Ascending aorta (tissue), 2 donors: ENCODE measurements around the gene SUSD2. TPM values are rescaled to one million over a fixed set of nuclear protein-coding genes. Genes with fewer than 3 reads are reported as not detected.
"Not testable (repeated sequence)": the region's sequence is repeated elsewhere in the genome, so short reads cannot be mapped to it uniquely, and the experiment has no call there.

Experiments used
- DNase-seq, 2 donors: peaks; one replicate each; pipeline ENCODE4 v3.0.0-alpha.2; 2019; ENCODE audit warnings: low spot score in 2 of 2
- H3K27ac ChIP-seq, 2 donors: fragments of 200-600 bp; sonication (generic); one replicate each; pipeline ENCODE4 v1.5.1; 2016 to 2017; ENCODE audit warnings: mild to moderate bottlenecking in 1 of 2
- H3K27me3 ChIP-seq: fragments of 200-600 bp; sonication (generic); one replicate; pipeline ENCODE4 v1.5.1; 2017
- H3K36me3 ChIP-seq, 2 donors: fragments of 200-600 bp; sonication (generic); one replicate each; pipeline ENCODE4 v1.5.1; 2016
- H3K4me1 ChIP-seq, 2 donors: fragments of 200-600 bp; sonication (generic); one replicate each; pipeline ENCODE4 v1.5.1; 2016 to 2017; ENCODE audit warnings: mild to moderate bottlenecking in 1 of 2
- H3K4me3 ChIP-seq, 2 donors: fragments of 200-600 bp; sonication (generic); one replicate each; pipeline ENCODE4 v1.5.1; 2016 to 2017; ENCODE audit warnings: mild to moderate bottlenecking in 1 of 2
- H3K9me3 ChIP-seq, 2 donors: fragments of 200-600 bp; sonication (generic); one replicate each; pipeline ENCODE4 v1.5.1; 2016
- CTCF ChIP-seq, 3 experiments: fragments of 200-600 bp in 2 of 3; fragments of 450-650 bp in 1 of 3; sonication (generic) in 2 of 3; IDR thresholded peaks; one replicate each; pipeline ENCODE4 v1.5.1; 2016 to 2019; ENCODE audit warnings: antibody characterized with exemption in 3 of 3, mild to moderate bottlenecking in 1 of 3, moderate library complexity in 1 of 3
- intact Hi-C: fragments of 100-400 bp; cut with DNase I; formaldehyde crosslinking; loops from one replicate; pipeline ENCODE4 v1.15.1; 2023
- total RNA-seq: library from RNA; depleted of rRNA; stranded (reverse); fragments of >200 nt; gene quantifications from one replicate; pipeline ENCODE4 v1.1.0, GENCODE V29; 2016

SUSD2 gene
- total RNA-seq, 1 donor from 2014 or later, result 51.0 TPM

GRCh38 chr22:24236656-24237055 lies 55.4 kb downstream of the SUSD2 start:
- DNase-seq, result no peak
- Histone ChIP-seq H3K4me3 (no peak overlapping the region), H3K9me3 (no peaks in the 10 kb centered on the region), H3K27ac (no peak overlapping the region), H3K27me3 (no peaks in the 10 kb centered on the region), H3K4me1 (no peaks in the 10 kb centered on the region), H3K36me3 (no peaks in the 10 kb centered on the region)
- no peak for TF ChIP-seq CTCF (IDR thresholded peaks at IDR 0.05)
- intact Hi-C loops, result no loop called here

GRCh38 chr22:24238101-24238694 lies 56.9 kb downstream of the SUSD2 start:
- H3K27me3 ChIP-seq, DNase-seq, H3K4me1 ChIP-seq, intact Hi-C loops, H3K9me3 ChIP-seq, H3K36me3 ChIP-seq, H3K4me3 ChIP-seq, H3K27ac ChIP-seq: not testable (repeated sequence)

Other genes starting within 250 kb of the SUSD2 start
- not detected for gene GSTT2B, start 220.3 kb upstream of the SUSD2 start, total RNA-seq
- gene DDTL, start 214.6 kb upstream of the SUSD2 start, total RNA-seq, result not detected
- 275 TPM for gene DDT, start 207.0 kb upstream of the SUSD2 start, total RNA-seq
- not detected for gene GSTT2, start 201.4 kb upstream of the SUSD2 start, total RNA-seq
- not detected for gene GSTT4, start 176.0 kb upstream of the SUSD2 start, total RNA-seq
- gene CABIN1, start 170.2 kb upstream of the SUSD2 start, total RNA-seq, result 113 TPM
- gene GGT5, start 63.6 kb downstream of the SUSD2 start, total RNA-seq, result 238 TPM
- gene SPECC1L, start 89.3 kb downstream of the SUSD2 start, total RNA-seq, result 66.9 TPM
- gene ADORA2A, start 246.1 kb downstream of the SUSD2 start, total RNA-seq, result 14.7 TPM